Measurements from ENCODE around the gene ERCC6L2.

The ERCC6L2 gene, protein sequence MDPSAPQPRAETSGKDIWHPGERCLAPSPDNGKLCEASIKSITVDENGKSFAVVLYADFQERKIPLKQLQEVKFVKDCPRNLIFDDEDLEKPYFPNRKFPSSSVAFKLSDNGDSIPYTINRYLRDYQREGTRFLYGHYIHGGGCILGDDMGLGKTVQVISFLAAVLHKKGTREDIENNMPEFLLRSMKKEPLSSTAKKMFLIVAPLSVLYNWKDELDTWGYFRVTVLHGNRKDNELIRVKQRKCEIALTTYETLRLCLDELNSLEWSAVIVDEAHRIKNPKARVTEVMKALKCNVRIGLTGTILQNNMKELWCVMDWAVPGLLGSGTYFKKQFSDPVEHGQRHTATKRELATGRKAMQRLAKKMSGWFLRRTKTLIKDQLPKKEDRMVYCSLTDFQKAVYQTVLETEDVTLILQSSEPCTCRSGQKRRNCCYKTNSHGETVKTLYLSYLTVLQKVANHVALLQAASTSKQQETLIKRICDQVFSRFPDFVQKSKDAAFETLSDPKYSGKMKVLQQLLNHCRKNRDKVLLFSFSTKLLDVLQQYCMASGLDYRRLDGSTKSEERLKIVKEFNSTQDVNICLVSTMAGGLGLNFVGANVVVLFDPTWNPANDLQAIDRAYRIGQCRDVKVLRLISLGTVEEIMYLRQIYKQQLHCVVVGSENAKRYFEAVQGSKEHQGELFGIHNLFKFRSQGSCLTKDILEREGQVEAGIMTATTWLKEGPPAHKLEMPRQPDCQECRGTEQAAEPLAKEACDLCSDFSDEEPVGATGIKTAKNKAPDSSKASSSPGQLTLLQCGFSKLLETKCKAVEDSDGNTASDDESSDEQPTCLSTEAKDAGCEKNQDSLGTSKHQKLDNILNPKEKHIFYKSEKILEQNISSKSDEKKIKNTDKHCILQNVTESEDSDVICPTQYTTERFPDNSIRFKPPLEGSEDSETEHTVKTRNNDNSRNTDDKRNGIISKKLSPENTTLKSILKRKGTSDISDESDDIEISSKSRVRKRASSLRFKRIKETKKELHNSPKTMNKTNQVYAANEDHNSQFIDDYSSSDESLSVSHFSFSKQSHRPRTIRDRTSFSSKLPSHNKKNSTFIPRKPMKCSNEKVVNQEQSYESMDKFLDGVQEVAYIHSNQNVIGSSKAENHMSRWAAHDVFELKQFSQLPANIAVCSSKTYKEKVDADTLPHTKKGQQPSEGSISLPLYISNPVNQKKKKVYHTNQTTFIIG (N-terminal part only)

DNA sequence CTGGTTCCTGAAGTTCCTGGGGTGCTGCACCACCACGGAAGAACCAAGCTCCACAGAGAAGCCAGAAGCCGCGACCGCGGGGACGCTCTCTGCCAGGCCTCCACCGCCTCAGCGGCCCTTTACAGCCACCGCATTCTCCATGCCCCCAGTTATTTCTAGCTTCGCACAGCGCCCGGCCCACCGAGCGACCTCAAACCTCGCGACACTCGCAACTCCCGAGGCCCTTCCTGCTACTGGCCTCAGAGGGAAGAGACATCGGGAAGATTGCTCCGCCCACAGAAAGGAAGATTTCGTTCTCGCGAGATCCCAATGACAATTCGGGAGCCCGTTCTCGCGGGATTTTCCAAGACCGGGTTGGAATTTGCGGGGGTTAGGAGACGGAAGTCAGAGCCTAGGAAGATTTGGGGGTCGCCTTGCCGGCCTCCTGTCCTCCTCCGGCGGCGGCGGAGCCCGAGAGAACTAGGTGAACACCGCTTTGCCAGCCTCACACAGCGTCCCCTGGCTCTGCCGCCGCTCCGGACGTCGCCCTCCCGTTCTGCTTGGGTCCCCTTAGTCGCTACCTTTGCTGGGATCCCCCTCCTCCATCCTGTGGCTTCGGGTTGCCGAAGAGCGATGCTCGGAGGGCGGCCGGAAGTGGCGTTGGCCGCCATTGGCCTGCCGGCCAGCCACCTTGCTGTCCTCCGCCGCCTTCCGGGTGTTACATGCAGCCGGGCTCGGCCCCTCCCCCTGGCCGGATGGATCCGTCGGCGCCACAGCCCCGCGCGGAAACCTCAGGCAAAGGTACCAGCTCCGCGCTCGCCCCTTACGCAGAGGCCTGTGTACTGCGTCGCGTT lies at the start of gene ERCC6L2:
Gene ERCC6L2 (plus strand): TSS at position 387 of the 833 bp plus-strand sequence. CDS start 348 bp downstream, at position 735.
- DNase-seq (ENCODE audit: low read depth) = peak; percentile 98

DNA sequence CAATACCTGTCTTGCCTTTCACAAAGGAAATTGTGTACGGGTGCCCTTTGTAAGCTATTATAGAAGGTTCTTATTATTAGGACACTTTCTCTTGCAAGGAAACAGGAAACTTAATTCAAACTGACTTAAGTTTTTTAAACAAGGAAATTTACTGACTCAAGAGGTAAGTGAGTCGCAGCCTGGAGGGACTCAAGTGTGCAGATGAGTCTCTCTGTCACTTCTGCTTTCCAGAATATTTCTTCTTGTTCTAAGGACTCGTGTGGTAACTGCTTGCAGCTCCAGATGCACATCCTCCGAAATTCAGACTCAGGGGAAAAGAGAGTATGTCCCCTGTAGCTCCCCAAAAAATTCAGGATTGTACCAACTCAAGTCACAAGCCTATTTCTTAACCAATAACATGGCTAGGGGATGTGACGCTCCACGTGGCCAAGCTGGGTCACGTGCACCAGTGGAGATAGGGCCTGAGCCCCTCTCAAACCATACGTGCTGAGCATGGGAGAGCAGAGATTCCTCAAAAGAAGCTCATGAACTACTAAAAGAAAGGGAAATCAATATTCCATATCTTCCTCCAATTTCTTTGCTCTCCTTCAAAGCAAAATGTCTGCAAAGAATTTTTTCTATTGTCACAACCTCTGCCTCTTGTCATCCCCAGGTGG lies 49.2 kb upstream of the ERCC6L2 start:
- no peak for DNase-seq (ENCODE audit: low read depth)

DNA sequence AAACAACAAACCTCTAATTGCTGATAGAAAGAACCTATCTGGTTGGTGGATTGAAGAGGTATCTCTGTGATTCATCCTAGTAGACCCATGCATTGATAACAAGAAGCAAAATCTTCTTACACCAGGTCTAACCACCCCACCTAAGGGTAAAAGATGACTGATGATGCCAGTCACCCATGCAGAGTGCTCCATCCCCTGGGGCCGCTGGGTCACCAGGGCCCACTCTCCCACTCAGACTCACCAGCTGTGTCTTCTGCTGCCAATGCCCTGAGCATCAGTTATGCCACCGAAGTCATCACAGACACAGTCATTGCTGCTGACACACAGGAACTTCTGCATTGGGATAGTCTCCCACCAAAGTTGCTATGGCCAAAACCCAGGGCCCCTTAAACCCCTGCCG lies 44.7 kb upstream of the ERCC6L2 start:
- DNase-seq (ENCODE audit: low read depth) = no peak

DNA sequence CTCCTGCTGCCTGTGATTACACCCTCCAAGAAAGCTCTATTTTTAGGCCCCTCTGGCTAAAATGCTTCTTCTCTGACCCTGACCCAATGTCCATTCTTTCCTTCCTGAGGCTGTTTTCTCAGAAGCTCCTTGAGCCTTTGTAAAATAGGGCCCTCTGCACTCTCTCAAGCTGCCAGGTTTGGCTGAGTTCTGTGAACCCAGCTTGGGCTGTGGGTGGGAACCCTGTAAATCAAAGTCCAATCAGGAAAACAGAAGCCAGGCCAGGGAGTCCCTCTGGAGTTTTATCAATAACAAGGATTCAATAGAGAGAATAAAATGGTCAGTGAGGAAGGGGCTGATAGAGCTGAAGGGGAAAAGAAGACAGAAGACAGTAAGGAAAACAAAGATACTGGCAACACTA lies 43.7 kb upstream of the ERCC6L2 start:
- DNase-seq (ENCODE audit: low read depth) = no peak

DNA sequence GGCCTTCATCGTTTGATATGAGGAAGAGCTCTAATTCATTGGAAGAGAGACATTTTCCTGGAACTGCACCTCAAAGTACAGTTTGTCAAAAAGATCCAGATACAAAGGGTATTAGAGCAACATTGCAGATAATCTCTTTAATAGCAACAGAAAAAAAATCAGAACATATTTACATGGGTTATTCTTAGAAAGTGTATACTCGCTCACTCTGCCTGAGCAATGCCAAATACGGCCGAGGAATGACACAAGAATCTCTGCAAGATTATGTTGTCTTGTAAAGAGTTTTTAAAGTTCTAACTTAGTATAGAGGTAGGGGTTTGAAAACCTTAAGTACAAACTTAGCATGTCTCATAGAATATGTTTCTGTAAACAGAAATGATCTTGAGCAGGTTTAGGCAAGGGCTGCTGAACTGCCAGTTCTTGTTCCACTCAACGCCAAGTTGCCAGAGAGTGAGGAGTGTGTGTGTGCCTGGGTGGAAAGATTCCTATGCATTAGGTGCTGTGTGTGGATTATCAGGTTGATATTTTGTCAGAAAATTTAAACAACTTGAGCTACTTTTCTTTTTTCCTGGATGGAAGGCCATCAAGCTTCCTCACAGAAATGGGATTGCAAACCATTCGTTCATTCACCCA lies 41.8 kb upstream of the ERCC6L2 start:
- no peak for DNase-seq (ENCODE audit: low read depth)

DNA sequence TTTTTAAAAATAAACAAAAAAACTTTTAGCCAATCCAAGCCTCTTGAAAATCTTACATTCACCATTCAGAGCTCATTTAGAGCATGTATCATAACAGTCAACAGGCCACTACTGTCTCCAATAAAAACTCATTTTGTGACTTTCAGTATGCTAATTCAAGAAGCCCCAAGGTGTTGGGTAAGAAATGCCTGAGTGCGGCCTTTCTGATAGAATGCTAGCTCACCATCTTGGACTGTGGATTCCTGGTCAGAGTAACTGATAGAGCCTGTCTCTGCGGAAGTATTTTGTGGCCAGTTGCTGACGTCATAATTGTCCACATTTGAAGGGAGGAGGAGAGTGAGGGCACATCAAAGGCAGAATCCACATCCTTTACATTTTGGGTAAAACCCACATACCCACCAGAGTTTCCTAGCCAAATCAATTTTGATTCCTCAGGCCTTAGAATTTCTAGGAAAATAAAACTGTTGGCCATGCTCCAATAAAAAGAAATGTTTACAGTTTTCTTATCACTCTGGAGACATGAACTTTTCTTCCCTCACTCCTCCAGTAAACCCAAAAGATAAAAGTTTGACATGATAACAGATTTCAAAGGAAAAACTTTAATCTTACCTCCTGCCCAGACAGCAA lies 41.1 kb upstream of the ERCC6L2 start:
- no peak for DNase-seq (ENCODE audit: low read depth)

DNA sequence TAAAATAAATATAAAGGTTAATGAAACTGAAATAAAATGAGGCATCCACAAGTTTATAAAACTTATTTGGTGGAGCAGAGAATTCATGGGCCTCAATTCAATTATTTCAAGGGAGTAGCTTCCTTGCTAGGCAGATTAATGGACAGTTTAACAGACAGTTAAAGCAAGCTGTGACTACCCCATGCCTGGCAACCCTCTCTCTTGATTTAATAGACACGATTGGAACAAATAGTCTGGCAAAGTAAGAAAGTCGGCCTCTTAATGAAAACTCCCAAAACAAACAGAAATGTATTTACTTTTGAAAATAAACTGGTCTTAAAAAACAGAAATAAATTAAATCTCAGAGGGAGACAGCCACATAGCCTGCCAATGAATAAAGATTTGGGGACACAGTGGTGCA lies 40.1 kb upstream of the ERCC6L2 start:
- DNase-seq (ENCODE audit: low read depth) = no peak

DNA sequence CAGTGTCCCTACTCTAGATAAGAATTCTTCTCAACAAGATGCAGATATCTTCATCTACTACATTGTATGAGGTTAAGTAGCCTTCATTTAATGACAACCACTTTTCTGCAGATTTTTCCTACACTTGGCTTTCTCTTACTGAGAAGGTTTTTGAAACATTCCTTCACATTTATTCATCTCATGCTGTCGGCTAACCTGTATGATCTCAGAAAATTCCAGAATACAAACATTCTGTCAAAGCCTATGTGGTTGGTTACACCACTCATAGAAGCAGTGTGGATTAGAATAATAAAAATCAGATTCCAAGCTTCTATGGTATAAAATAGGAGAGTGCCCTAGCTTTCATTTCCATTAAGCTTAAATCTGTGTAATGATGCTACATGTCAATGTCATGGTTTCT lies 39.4 kb upstream of the ERCC6L2 start:
- DNase-seq (ENCODE audit: low read depth) = no peak

DNA sequence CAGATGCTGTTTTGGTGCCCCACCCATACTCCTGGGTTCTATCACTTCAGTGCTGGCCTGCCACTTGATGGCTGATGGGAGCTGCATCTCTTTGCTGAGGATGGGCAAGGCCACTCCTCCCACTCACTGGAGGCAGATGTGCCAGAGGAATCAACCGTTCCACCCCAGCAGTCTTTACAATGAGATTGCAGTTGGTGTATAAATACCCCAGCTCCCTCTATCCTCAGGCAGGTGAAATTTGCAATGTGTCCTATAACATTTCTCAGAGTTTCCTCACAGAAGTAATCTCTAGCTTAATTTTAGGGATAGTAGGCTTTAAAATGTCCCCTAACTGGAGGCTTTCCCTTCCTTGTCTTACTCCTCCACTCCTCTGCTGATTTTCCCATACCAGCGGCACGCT lies 36.5 kb upstream of the ERCC6L2 start:
- no peak for DNase-seq (ENCODE audit: low read depth)

DNA sequence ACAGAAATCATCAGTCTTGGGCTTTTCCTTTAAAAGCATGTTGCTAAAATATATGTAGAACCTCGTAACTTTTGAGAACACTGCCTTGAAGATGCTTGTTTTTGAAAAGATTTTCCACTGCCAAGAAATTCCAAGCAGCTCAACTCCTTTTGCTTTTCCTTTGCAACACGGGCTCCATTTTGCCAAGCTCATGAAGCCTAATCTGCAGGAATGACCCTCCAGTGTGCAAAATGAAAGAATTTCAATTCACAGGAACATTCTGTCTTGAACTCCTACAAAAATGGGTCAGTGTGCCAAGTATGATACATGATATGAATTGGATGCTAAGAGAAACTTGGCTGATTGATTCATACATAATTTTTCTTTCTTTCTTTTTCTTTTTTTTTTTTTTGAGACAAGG lies 35.4 kb upstream of the ERCC6L2 start:
- peak; percentile 87 for DNase-seq (ENCODE audit: low read depth)

DNA sequence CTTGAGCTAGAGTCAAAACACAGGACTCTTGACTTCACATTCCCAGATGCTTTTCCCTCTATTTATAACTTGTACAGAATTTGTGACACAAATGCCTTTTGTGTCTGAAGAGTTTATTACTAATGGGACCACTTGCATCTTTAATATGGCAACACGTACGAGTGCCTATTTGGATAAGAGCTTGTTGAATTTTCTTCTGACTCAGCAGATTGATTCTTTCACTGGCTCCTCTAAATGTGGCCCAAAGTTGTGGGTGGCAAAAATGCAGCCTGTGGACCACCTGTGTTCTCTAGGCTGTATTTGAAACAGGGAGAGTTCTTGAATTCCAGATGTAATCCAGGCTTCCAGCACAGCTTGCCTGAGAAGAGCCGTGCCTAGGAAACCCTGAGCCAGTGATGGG lies 34.1 kb upstream of the ERCC6L2 start:
- no peak for DNase-seq (ENCODE audit: low read depth)

DNA sequence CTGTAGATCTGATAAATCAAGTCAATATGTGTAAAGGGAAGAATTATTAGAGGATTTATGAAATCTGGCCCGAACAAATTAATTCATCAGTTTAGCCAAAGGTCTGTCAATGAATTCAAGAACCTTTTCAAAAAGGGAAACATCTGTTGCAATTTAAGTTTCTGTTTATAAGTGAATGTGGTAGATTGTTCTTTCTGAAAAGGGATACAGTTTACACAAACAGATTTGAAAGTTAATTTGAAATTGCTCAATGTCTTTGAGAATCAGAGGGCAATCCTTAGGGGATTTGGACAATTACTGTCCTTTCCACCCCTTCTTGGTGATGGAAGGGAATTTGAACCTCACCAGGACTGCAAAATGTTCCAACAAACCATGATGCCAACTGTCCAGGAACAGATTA lies 29.7 kb upstream of the ERCC6L2 start:
- peak; percentile 84 for DNase-seq (ENCODE audit: low read depth)

DNA sequence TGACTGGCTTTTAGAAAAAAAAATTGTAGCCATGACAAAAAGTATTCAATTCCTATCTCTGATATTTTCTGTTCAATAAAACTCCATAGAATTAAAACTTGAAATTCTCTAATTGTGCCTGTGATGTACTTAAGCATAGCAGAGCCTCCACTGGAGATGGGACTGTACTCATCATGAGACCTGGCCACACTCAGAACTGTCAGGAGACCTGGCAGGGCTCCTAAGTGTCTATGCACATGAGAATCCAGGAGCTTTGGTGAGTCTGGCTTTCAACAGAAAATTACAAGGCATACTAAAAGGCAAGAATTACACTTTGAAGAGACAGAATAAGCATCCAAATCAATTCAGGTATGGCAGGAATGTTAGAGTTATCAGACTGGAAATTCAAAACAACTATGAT lies 26.7 kb upstream of the ERCC6L2 start:
- DNase-seq (ENCODE audit: low read depth) = no peak

DNA sequence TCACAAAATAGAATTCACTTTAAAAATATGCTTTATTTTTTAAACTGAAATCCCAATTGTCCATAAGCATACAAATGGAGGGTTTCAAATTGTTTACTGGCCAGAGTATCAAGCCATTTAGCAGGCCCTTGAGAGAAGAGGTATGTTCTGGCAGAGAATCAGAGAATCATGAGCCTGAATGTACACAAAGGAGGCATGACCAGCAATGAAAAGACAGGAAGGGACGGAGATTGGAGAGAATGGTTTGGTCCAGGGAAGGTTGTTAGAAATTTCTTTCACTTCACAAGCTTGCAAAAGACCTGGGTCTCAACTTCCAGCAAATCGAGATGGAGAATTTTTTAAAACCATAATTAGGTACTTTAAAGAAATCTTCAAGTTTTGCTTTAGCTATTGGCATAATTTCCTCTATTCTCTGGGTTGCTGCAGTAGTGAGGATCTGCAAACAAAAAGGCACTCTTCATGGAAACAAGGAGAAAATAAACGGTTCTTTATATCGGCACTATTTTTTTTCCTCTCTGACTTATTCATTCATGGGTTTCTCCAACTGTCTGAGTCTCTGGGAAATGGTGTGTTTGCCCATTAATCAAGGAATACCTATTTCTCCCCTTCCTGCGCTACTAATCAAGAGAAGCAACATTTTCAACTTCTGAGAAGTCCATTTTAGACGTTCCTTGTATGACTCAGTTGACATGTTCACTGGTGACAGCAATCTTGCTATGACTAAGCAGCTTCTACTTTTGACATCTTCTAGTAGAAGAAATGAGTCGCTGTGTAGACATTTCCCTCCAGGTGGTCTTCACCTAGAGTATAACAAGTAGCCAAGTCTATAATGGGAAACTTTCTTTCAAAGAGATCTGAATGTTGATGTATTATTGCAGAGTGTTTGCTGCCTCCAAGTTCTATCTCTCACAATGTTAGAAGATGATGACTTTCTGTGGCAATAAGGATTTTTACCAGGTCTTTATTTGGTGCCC lies 23.1 kb upstream of the ERCC6L2 start:
- DNase-seq (ENCODE audit: low read depth) = no peak

DNA sequence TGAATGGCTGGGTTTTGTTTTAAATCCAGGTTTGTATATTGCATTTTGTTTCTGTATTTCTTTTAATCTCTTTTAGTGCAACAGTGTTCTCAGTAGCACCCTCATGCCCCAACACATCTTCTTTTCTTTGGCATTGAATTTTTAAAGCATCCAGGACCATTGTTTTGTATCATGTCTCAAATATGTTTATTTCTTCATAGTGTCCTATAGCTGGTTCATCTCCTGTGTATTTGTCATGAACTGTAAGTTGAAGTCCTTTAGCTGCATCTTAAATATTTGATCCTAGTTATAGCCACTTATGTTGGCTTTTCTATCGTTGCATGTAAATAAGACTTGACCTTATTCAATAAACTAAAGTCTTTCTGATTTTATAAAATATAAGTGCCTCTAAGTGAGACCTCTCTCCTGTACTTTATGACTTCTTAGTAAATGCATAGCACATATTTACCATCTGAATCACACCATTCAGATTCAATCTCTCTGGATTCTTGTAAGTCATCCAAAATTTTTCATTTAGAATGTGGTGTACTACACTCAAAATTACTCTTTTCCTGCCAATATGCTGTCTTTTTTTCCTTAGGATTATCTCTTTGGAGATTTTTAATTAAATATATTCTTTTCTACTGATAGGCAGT lies 21.0 kb upstream of the ERCC6L2 start:
- peak; percentile 67 for DNase-seq (ENCODE audit: low read depth)

DNA sequence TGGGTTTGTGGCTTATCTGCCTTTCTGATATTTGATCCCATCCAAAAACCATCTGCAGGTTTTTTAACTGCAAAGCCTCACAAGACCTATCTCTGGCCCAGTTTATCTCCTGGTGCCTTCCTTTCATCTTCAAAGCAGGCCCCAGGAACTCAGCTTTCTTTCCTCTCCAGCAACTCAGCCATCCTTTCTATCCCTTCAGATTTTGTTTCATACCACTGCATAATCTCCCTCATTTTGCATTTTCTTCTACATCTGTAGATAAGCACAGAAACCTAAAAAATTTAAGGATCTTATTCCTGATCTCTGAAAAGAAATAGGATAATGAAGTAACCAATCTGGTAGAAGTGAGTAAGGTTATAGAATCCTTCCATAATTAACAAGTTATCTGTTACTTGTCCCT lies 19.5 kb upstream of the ERCC6L2 start:
- no peak for DNase-seq (ENCODE audit: low read depth)

DNA sequence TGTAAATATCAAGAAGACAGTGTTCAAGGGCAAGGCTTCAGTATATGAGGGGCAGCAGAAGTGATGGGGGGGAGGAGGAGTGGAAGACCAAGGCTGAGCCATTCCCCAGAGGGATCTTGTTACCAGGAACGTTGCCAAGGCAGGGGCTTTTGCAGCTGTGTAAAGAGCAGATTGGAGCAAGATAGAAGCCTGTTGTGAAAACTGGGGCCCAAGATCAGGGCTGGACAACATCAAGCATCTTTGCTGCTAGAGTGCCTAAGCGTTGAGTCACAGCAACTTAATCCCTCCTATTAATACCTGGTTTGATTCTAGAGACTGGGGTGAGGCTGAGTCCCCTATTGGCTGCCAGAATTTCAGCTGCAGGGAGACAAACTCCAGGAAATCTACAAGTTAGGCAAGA lies 18.4 kb upstream of the ERCC6L2 start:
- DNase-seq (ENCODE audit: low read depth) = peak; percentile 63

DNA sequence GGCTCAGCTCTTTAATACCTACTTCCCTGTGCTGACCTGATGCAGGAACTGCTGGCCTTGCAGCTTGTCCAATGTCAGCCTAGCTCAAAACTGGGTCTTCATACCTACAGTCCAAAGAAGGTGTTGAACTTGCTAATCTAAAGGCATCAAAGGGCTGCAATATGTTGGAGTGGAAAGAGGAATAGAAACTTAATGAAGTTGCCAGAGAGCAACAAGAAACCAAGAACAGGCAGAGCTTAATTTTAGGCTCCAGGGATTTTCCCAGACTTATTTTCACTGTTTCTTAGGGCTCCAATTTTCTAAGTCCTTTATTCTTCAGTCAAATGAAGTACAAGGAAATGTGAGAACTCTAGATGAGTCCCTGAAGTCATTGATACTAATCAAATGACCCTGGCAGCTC lies 17.6 kb upstream of the ERCC6L2 start:
- DNase-seq (ENCODE audit: low read depth) = no peak
